Stimulated activated CD4-positive, alpha-beta T cell treated with anti-CD3 and anti-CD28 coated beads, Interleukin-4, amount 100 ng/mL, for 1 hour (primary cell): Measurements from ENCODE around the gene SP2.
"Not testable (repeated sequence)": the region's sequence is repeated elsewhere in the genome, so short reads cannot be mapped to it uniquely, and the experiment has no call there.

Source experiments
- DNase-seq: peaks from one replicate; pipeline ENCODE4 v3.0.0-alpha.2; 2020

The SP2 gene

DNA sequence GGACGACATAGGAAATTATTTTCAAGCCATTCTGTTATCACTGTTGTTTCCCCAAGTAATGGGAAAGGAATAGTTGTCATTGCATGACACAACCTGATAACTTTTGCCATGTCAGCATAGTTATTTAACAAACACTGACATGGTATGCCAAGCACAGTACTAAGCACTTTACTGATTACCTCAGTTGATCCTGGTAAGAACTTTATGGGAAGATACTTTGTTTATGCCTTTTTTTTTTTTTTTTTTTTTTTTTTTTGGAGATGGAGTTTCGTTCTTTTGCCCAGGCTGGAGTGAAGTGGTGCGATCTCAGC, 29.6 kb downstream of the SP2 start:
- no peak for DNase-seq

DNA sequence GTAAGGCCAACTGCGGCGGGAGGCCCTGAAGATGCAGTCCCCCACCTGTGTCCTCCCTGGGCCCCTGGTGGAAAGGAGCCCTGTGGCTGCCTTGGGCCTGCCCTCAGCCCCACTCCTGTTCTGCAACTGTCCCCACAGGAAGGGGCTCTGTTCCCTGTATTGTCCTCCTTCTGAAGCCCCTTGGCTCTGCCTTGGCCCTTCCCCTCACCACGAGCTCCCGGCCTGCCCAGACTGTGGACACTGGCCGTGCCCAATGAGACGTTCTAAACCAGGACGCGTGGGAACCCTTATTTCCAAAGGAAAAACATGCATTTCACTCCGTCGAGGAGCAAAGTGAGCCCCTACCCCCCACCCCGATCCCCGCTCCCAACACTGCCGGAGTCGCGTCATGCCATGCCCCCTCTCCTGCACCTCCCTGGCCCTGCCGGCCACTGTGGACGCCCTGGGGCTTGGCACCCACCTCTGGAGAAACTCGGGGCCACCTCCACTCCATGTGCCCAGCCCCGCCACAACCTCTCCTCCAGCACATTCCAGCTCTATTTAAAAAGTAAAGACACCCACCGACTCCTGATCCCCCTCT, 31.9 kb downstream of the SP2 start:
- no peak for DNase-seq

GRCh38 chr17:47928415-47928814, 32.4 kb downstream of the SP2 start:
- DNase-seq, result no peak

GRCh38 chr17:47929218-47930000, 33.4 kb downstream of the SP2 start:
- DNase-seq, result no peak

GRCh38 chr17:47931848-47932247, 35.8 kb downstream of the SP2 start:
- DNase-seq, result no peak

GRCh38 chr17:47934856-47935255, 38.8 kb downstream of the SP2 start:
- DNase-seq, result no peak

DNA sequence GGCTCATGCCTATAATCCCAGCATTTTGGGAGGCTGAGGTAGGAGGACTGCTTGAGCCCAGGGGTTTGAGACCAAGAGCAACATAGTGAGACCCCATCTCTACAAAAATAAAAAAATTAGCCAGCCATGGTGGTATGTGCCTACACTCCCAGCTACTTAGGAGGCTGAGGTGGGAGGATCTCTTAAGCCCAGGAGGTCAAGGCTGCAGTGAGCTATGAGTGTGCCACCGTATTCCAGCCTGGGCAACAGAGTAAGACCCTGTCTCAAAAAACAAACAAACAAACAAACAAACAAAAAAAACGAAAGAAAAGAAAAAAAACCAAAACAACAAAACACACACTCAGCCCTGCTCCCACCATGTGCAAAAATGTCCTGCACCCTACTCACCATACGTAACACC, 39.4 kb downstream of the SP2 start:
- not testable (repeated sequence) for DNase-seq

- DNase-seq, result no peak
Observed at GRCh38 chr17:47935961-47936360, 39.9 kb downstream of the SP2 start.

DNA sequence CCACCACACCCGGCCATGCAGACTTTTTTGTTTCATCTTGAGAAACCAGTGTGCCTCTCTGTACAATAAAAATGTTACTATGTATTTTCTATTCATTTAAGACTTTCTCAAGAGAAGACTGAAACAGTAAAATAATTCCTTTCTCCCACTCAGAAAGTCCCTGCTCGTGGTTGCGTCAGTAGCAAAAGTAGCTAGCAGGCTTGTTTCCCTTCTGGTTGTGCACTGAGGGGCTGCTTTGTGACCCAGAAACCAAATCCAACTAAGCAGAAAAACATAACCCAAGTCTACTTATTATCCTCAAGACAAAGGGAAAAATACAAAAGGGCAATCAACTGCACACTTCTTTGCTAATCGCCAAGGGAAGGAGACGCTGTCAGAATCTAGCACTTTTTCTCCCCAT, 41.9 kb downstream of the SP2 start:
- no peak for DNase-seq

GRCh38 chr17:47941246-47942095, 45.4 kb downstream of the SP2 start, which contains the start of gene PNPO:
Gene PNPO, plus strand, starts transcription at chr17:47941571. Its CDS starts 105 bp downstream, at chr17:47941676.
- peak; percentile 92 for DNase-seq

- DNase-seq, result no peak
Observed at GRCh38 chr17:47942096-47942510, 46.1 kb downstream of the SP2 start.

DNA sequence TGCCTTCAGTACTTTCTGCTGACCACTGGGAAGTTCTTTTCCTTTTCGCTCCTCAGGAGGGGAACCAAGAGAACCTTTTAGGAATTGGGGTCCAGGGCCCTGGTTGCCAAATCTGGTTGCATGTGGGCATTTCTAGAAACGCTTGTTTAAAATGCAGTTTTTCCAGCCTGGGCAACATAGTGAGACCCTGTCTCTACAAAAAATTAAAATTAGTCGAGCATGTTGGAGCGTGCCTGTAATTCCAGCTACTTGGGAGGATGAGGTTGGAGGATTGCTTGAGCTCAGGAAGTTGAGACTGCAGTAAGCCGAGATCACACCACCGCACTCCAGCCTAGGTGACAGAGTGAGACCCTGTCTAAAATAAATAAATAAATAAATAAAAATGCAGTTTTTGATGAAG, 46.5 kb downstream of the SP2 start:
- no peak for DNase-seq

GRCh38 chr17:47945080-47945479, 49.0 kb downstream of the SP2 start:
- DNase-seq, result no peak

DNA sequence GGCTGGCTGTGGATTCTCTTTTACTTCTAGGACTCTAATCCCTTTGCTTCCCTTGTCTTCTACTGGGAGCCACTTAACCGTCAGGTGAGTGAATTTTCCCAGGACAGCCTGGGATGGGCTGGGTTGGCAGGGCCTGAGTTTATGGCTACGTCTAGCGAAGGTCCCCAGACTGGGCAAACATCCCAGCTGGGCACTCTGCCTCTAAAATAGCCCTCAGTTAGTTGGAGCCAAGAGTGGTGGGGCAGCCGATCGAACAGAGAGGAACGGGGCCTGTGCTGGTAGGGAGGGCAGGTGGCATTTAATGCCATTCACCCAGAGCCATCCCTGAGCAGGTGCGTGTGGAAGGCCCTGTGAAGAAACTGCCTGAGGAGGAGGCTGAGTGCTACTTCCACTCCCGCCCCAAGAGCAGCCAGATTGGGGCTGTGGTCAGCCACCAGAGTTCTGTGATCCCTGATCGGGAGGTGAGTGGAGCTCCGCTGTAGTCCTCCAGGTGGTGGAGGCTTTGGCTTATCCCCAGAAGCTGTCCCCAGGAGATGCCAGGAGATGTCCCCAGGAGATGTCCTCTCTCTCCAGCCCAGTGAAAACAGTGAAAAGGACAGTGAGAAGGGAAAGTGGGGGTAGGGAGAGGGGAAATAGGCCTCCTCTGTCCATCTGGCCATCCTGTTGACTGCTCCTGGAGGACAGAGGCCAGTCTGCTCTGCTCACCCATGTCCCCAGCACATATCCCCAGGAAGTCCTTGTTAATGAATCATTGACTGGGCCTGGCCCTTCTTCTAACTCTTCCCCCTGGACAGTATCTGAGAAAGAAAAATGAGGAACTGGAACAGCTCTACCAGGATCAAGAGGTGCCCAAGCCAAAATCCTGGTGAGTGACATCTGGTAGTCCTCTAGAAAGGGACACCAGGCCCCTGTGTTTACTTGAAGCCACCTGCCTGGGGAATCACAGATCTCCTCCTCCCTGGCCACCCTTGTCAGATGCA, 49.8 kb downstream of the SP2 start:
- DNase-seq, result no peak

DNA sequence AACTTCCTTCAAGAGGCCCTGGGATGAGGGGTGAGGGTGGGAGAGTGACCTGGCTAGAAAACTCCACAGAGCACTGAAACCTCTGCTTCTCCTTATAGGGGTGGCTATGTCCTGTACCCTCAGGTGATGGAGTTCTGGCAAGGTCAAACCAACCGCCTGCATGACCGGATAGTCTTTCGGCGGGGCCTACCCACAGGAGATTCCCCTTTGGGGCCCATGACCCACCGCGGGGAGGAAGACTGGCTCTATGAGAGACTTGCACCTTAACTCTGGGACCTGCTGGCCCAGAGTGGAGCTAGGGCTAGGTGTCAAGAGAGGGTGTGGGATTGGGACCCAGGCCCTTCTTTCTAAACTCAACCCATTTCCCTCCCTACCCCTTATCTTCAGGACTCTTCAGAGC, 50.5 kb downstream of the SP2 start:
- no peak for DNase-seq

- peak; percentile 75 for DNase-seq
Observed at GRCh38 chr17:47946929-47947397, 50.9 kb downstream of the SP2 start.

DNA sequence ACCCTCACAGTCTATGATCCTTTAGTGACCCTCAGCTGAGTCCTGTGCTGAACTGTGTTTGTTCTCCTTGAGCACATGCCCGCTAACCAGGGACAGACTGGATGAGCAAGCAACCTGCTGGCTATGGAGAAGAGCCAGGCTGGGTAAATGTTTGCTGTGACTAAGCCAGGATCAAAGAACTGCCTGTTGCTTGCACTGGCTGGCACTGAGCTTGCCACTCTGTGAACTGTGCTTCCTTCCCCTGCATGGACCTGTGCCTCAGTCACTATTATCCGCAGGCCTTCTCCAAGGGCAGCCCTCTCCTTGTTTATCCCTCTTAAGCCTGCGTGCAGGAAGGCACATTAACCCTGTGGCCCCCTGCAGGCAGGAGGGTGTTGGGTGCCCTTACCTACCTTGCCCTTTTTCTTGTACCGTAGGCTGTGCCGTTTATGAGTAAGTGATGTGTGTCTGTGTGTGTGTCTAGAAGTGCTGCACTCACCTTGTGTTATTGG, 52.7 kb downstream of the SP2 start:
- no peak for DNase-seq

GRCh38 chr17:47949197-47949759, 53.2 kb downstream of the SP2 start:
- DNase-seq, result peak; percentile 81

GRCh38 chr17:47949946-47950345, 53.9 kb downstream of the SP2 start:
- DNase-seq, result no peak

DNA sequence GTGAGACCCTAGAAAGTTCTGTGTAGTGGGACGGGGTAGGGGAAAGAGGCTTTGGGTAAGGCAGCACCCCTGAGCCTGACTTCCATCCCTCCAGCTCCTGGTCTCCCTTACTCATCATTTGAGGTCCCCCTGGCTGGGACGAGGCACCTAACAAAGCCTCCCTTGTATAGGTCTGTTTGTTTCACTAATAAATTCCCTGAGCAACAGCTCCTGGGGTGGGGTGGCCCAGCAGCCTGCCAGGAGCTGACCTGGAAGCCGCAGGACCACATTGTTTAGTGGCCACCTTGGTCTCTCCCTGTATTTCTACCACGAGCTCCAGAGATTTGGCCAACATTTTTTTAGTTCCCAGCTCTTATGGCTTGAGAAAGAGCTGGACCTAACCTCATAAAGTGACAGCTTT, 54.4 kb downstream of the SP2 start:
- no peak for DNase-seq

GRCh38 chr17:47952171-47953021, 56.4 kb downstream of the SP2 start:
- DNase-seq, result no peak
